ENCODE results near the gene GGA1. TPM values are rescaled to one million over a fixed set of nuclear protein-coding genes. Genes with fewer than 3 reads are reported as not detected.

GGA1 gene
- total RNA-seq: 46.5 and 48.0 TPM in 2 replicates

GRCh38 chr22:37608477-37609239 lies at the start of gene GGA1:
Gene GGA1 (plus strand): TSS chr22:37608834. CDS start chr22:37608861, 27 bp downstream.

GRCh38 chr22:37559901-37560607 lies 48.6 kb upstream of the GGA1 start, which contains the start of gene CDC42EP1:
Gene CDC42EP1 (plus strand): TSS chr22:37560480. CDS start chr22:37566350, 5,870 bp downstream.

GRCh38 chr22:37639070-37639760 lies 30.6 kb downstream of the GGA1 start, which contains the start of gene SH3BP1:
Gene SH3BP1 (plus strand): TSS chr22:37639669. CDS start chr22:37639788, 119 bp downstream.

GRCh38 chr22:37658133-37659065 lies 49.8 kb downstream of the GGA1 start, which contains the start of gene PDXP:
Gene PDXP (plus strand): TSS chr22:37658723. CDS start chr22:37658783, 60 bp downstream.

GRCh38 chr22:37674951-37675929 lies 66.6 kb downstream of the GGA1 start, which contains the start of gene LGALS1:
Gene LGALS1 (plus strand): TSS chr22:37675636. CDS start chr22:37675703, 67 bp downstream.

Other genes starting within 250 kb of the GGA1 start
- gene ELFN2, start 181.4 kb upstream of the GGA1 start, total RNA-seq: 3.2 and 4.7 TPM in 2 replicates
- 1.3 and 2.0 TPM in 2 replicates for gene MFNG, start 122.5 kb upstream of the GGA1 start, total RNA-seq
- 48.3 TPM in 2 replicates for gene CARD10, start 89.4 kb upstream of the GGA1 start, total RNA-seq
- 42.9 and 48.9 TPM in 2 replicates for gene CDC42EP1, start 48.4 kb upstream of the GGA1 start, total RNA-seq
- gene LGALS2, start 28.7 kb upstream of the GGA1 start, total RNA-seq: not detected in 2 replicates
- gene SH3BP1, start 30.8 kb downstream of the GGA1 start, total RNA-seq: 83.4 and 89.9 TPM in 2 replicates
- gene PDXP, start 49.9 kb downstream of the GGA1 start, total RNA-seq: 13.3 and 15.8 TPM in 2 replicates
- 2,215 and 4,536 TPM in 2 replicates for gene LGALS1, start 66.8 kb downstream of the GGA1 start, total RNA-seq
- gene NOL12, start 77.5 kb downstream of the GGA1 start, total RNA-seq: 25.2 and 25.3 TPM in 2 replicates
- gene TRIOBP, start 88.2 kb downstream of the GGA1 start, total RNA-seq: 39.0 and 49.2 TPM in 2 replicates
- gene GCAT, start 199.1 kb downstream of the GGA1 start, total RNA-seq: 30.3 and 38.1 TPM in 2 replicates
- gene GALR3, start 214.5 kb downstream of the GGA1 start, total RNA-seq: not detected in 2 replicates
- 30.4 and 37.2 TPM in 2 replicates for gene ANKRD54, start 235.5 kb downstream of the GGA1 start, total RNA-seq
- gene EIF3L, start 240.6 kb downstream of the GGA1 start, total RNA-seq: 281 and 355 TPM in 2 replicates

Data from airway epithelial cell (primary cell).